HuH-7 (cell line): ENCODE data around the gene PTH2.
A peak's percentile ranks its signal among the peaks of the same experiment; 100 is the strongest.
"Not testable (repeated sequence)": the region's sequence is repeated elsewhere in the genome, so short reads cannot be mapped to it uniquely, and the experiment has no call there.

Source experiments
- DNase-seq: peaks from one replicate; pipeline ENCODE4 v3.0.0; 2011; ENCODE audit warnings: low spot score

PTH2 gene

DNA sequence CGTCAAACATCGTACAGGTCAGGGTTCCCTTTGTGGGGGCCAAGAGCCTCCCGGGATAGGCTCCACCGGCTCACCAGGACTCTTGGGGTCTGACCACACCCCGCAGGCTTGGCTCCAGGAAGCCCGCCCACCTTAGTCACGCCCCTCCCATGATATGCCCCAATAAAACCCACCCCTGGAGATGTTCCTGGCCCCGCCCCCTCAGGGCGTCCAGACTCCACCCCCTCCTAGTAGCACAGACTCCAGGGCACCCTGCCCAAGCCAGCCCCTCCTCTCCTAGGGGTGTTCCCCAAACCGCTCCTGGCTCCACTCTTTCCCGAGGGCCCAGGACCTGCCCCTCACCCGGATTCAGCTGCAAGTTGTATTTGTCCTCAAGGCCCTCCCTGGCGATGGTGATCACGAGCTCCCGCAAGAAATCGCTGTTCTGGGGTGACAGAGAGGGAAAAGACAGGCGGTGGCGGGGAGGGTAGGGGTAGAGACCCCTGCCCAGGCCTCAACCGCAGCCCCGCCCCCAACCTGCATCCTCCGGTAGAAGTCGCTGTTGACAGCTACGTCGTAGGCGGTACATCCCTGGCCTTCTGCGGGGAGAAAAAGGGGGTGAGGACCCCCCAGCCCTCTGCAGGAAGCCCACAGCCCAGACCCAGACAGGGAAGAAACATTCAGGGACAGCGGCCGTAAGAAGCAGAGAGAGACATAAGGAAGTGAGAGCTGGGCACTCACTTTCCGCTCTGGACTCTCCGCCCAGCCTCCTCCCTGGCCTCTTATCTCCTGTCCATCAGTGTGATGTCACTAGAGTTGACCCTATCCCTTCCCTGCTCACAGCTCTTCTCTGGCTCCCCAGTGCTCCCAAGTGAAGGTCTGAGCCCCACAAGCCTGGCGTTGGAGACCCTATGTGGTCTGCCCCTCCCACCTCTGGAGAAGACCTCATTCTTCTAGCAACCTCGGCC lies 24.5 kb upstream of the PTH2 start:
- DNase-seq = no peak

DNA sequence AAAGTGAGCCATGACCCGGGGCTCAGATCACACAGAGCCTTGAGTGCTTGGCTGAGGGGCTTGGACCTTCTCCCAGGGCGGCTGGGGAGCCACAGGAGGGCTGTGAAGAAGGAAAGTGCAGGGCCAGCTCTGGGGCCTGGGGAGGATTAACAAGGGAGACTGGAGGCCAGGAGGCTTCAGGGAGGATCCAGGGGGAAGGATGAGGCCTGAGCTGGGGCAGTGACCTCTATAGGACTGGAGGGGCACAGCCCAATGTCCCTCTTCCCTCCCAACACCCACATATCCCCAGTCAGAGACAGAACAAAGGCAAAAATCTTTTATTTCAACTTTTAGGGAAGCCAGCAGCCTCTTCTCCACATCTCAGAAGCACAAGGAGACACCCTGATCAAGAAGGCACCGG lies 22.8 kb upstream of the PTH2 start:
- no peak for DNase-seq

GRCh38 chr19:49444100-49444700 lies 21.0 kb upstream of the PTH2 start:
- not testable (repeated sequence) for DNase-seq

DNA sequence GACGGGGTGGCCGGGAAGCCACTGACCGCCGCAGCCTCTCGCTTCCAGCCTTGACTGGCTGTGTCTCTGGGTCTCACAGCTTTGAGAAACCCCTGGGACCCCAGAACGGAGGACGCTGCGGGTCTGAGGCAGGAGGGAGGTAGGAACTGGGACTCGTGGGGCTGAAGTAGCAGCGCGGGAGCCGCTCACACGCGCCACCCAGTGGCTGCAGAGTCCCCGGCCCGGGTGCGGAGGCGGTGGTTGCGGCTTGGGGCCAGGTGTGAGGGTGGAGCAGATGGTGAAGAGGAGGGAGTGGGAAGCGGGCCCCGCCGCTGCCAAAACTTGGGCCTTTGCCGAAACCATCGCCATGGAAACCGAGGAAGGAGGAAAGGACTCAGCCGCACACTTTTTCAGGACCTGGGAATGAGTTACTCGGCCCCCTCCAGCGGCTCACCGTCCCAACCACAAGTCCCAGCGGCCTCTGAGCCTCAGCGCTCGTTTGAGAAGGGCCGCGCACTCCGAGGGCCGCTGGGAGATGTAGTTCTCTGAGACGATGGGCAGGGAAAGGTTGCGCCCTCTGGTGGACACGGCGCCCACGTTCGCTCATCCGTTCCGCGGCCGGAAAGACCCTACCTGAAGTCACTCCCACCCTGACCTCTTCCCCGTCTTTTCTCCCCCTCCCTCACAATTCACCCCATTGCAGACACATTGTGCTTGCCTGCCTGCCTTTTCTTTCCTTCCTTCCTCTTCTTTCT lies 20.3 kb upstream of the PTH2 start:
- DNase-seq = peak; percentile 90

- DNase-seq = peak; percentile 95
Measured at GRCh38 chr19:49442771-49443365, 19.6 kb upstream of the PTH2 start.

DNA sequence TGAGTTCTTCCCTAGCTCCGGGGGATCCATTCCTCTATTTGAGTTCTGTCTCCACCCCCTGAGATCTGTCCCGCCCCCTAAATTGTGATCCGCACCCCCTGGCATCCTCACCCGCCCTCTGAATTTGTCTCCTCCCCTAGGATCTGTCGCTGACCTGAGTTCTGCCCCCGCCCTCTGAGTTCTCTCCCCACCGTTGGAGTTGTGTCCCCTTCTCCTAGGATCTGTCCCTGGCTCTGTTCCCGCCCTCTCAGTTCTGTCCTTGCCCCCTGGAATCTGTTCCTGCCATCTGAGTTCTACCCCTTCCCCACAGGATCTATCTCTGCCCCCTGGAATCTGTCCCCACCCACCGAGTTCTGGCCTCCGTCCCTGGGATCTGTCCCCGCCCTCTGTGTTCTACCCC lies 19.1 kb upstream of the PTH2 start:
- DNase-seq = no peak

GRCh38 chr19:49441960-49442350 lies 18.7 kb upstream of the PTH2 start:
- no peak for DNase-seq

- peak; percentile 79 for DNase-seq
Measured at GRCh38 chr19:49441210-49441959, 18.1 kb upstream of the PTH2 start, which contains the start of gene SLC17A7. SLC17A7 (minus strand) TSS chr19:49441527; CDS start chr19:49441379, 148 bp downstream.

DNA sequence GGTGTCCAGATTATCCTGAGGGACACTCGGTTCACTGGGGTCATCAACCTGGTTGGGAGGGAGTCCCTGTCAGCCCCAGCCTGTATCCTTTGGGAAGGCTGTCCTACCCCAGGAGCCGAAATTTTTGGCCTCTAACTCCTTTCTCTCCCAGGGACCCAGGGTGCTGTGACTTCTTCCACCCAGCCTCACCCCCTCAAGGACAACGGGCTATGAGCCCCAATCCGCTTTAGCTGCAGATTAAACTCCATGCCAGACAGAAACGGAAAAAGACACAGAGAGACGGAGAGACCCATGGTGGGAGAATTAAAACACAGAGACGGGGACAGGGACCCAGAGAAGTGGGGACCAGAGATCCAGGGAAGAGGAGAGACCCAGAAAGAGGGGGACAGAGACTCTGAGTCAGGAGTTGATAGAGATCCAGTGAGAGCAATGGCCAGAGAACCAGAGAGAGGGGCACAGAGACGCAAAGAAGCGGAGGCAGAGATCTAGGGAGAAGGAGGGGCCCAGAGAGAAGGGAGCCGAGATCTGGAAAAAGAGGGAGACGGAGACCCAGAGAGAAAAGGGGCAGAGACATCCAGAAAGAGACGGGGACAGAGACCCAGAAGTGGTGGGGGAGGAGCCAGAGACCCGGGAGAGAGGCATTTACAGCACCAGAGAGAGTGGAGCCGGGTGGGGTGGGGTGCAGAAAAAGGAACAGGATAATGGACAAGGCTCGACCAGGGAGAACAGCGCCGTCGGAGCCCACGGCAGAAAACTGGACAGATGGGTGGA lies 17.4 kb upstream of the PTH2 start:
- no peak for DNase-seq

GRCh38 chr19:49439836-49440235 lies 16.6 kb upstream of the PTH2 start:
- DNase-seq = no peak

- no peak for DNase-seq
Measured at GRCh38 chr19:49438261-49438660, 15.0 kb upstream of the PTH2 start.

- DNase-seq = no peak
Measured at GRCh38 chr19:49437231-49437630, 14.0 kb upstream of the PTH2 start.

- DNase-seq = no peak
Measured at GRCh38 chr19:49436381-49437017, 13.3 kb upstream of the PTH2 start.

DNA sequence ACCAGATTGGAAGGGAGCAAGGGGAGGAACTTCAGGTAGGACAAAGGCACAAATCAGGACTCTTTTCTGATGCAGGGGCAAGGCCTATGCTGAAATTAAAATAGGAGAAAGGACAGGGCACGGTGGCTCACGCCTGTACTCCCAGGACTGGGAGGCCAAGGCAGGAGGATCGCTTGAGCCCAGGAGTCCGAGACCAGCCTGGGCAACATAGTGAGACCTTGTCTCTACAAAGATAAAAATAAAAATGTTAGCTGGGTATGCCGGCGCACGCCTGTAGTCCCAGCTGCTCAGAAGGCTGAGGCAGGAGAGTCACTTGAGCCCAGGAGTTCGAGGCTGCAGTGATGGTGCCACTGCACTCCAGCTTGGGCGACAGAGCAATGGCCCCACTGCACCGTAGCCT lies 12.4 kb upstream of the PTH2 start:
- no peak for DNase-seq

- no peak for DNase-seq
Measured at GRCh38 chr19:49434907-49435583, 11.8 kb upstream of the PTH2 start.

- no peak for DNase-seq
Measured at GRCh38 chr19:49433240-49433901, 10.1 kb upstream of the PTH2 start.

- DNase-seq = no peak
Measured at GRCh38 chr19:49432141-49433073, 9.2 kb upstream of the PTH2 start.

DNA sequence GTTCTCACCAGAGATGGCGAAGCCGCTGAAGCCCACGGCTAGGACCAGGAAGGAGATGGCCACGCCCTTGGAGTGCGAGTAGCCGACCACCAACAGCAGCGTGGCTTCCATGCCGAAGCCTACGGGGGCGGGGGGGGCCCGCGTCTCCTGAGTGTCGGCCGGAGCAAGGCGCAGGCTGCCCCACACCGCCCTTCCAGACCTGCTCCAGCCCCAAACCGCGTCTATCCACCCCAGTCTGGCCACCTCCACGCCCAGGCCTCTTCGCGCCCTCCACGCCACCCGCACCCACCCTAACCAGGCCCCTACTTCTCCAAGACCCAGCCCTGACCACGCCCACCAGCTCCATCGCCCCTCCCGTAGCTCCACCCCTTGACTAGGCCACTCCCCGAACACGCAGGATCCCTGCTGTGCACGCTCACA lies 8.1 kb upstream of the PTH2 start:
- no peak for DNase-seq
